Right forelimb (tissue), 1 donor: ENCODE measurements around the gene FBXW8.
A peak's percentile ranks its signal among the peaks of the same experiment; 100 is the strongest.

Source experiments
- DNase-seq: peaks from one replicate; pipeline ENCODE4 v3.0.0-alpha.2; 2018

Gene FBXW8

GRCh38 chr12:116910645-116911451, at the start of gene FBXW8:
Gene FBXW8, plus strand, starts transcription at chr12:116910950. Its CDS starts 88 bp downstream, at chr12:116911038.
- DNase-seq, result peak; percentile 90

- DNase-seq, result peak; percentile 67
Observed at GRCh38 chr12:116861320-116861719, 49.4 kb upstream of the FBXW8 start.

- DNase-seq, result no peak
Observed at GRCh38 chr12:116862167-116862566, 48.6 kb upstream of the FBXW8 start.

- no peak for DNase-seq
Observed at GRCh38 chr12:116863275-116863767, 47.4 kb upstream of the FBXW8 start.

- no peak for DNase-seq
Observed at GRCh38 chr12:116864371-116865160, 46.2 kb upstream of the FBXW8 start.

- no peak for DNase-seq
Observed at GRCh38 chr12:116867523-116867922, 43.2 kb upstream of the FBXW8 start.

GRCh38 chr12:116870306-116870705, 40.4 kb upstream of the FBXW8 start:
- no peak for DNase-seq

GRCh38 chr12:116874324-116874995, 36.3 kb upstream of the FBXW8 start:
- no peak for DNase-seq

GRCh38 chr12:116876151-116876869, 34.4 kb upstream of the FBXW8 start:
- DNase-seq, result peak; percentile 77

- DNase-seq, result peak; percentile 44
Observed at GRCh38 chr12:116878567-116879508, 31.9 kb upstream of the FBXW8 start.

GRCh38 chr12:116879509-116880212, 31.1 kb upstream of the FBXW8 start:
- no peak for DNase-seq

- DNase-seq, result no peak
Observed at GRCh38 chr12:116880213-116880816, 30.4 kb upstream of the FBXW8 start.

GRCh38 chr12:116880817-116881324, 29.9 kb upstream of the FBXW8 start:
- DNase-seq, result peak; percentile 66

GRCh38 chr12:116881325-116881876, 29.3 kb upstream of the FBXW8 start, which contains the start of gene HRK:
Gene HRK, minus strand, starts transcription at chr12:116881441. Its CDS starts 134 bp downstream, at chr12:116881307.
- peak; percentile 50 for DNase-seq

GRCh38 chr12:116881877-116882507, 28.8 kb upstream of the FBXW8 start:
- no peak for DNase-seq

GRCh38 chr12:116882742-116883141, 28.0 kb upstream of the FBXW8 start:
- DNase-seq, result no peak

GRCh38 chr12:116884871-116885270, 25.9 kb upstream of the FBXW8 start:
- no peak for DNase-seq

GRCh38 chr12:116885491-116885890, 25.3 kb upstream of the FBXW8 start:
- no peak for DNase-seq

GRCh38 chr12:116887244-116887643, 23.5 kb upstream of the FBXW8 start:
- no peak for DNase-seq
